PFSK-1 (cell line): ENCODE measurements around the gene ARHGAP42.

Experiments
- FOXP2 ChIP-seq: optimal IDR thresholded peaks from 2 replicates; pipeline ENCODE3; 2011; ENCODE audit warnings: borderline replicate concordance, control low read depth, inconsistent platforms; ENCODE audit not compliant: insufficient read depth; ENCODE audit errors: extremely low read length, extremely low read depth
- POLR2AphosphoS5 ChIP-seq: IDR thresholded peaks from 2 replicates; pipeline ENCODE4 v1.6.1; 2012; ENCODE audit warnings: low read depth, mild to moderate bottlenecking, control low read depth, low read length, moderate library complexity
- REST ChIP-seq, 2 experiments: IDR thresholded peaks; 2 replicates each; pipeline versions ENCODE4 v1.6.1 to v1.8.0; 2011 to 2012; ENCODE audit warnings: low read depth in 2 of 2, low read length in 2 of 2, control low read depth in 1 of 2, inconsistent platforms in 1 of 2, mild to moderate bottlenecking in 1 of 2, moderate library complexity in 1 of 2; ENCODE audit not compliant: insufficient read depth in 1 of 2
- SIN3A ChIP-seq: IDR thresholded peaks from 2 replicates; pipeline ENCODE4 v1.6.1; 2012; ENCODE audit warnings: mild to moderate bottlenecking, low read length, moderate library complexity, borderline replicate concordance; ENCODE audit not compliant: insufficient read depth
- TAF1 ChIP-seq: IDR thresholded peaks from 2 replicates; pipeline ENCODE4 v1.6.1; 2012; ENCODE audit warnings: low read length, control low read depth, borderline replicate concordance; ENCODE audit not compliant: insufficient read depth

The ARHGAP42 gene

GRCh38 chr11:100793525-100793924, 106.4 kb downstream of the ARHGAP42 start:
- TF ChIP-seq TAF1 (no peak), REST (IDR thresholded peaks at IDR 0.05; ENCODE audit: insufficient read depth in 1 of 2, low read depth in 2 of 2, low read length in 2 of 2) (no peak), FOXP2 (no peak), POLR2AphosphoS5 (no peak), SIN3A (no peak)

- TF ChIP-seq POLR2AphosphoS5 (no peak), SIN3A (no peak), FOXP2 (no peak), REST (IDR thresholded peaks at IDR 0.05; ENCODE audit: insufficient read depth in 1 of 2, low read depth in 2 of 2, low read length in 2 of 2) (no peak), TAF1 (no peak)
Measured at GRCh38 chr11:100794446-100794845, 107.4 kb downstream of the ARHGAP42 start.

GRCh38 chr11:100799445-100799844, 112.4 kb downstream of the ARHGAP42 start:
- no peak for TF ChIP-seq FOXP2
- TF ChIP-seq TAF1: no peak

- no peak for TF ChIP-seq POLR2AphosphoS5
- no peak for TF ChIP-seq REST (IDR thresholded peaks at IDR 0.05; ENCODE audit: insufficient read depth in 1 of 2, low read depth in 2 of 2, low read length in 2 of 2)
- no peak for TF ChIP-seq SIN3A
Measured at GRCh38 chr11:100800202-100800601, 113.1 kb downstream of the ARHGAP42 start.

- TF ChIP-seq FOXP2: no peak
- TF ChIP-seq TAF1: no peak
- TF ChIP-seq POLR2AphosphoS5: no peak
- no peak for TF ChIP-seq SIN3A
- no peak for TF ChIP-seq REST (IDR thresholded peaks at IDR 0.05; ENCODE audit: insufficient read depth in 1 of 2, low read depth in 2 of 2, low read length in 2 of 2)
Measured at GRCh38 chr11:100801225-100801999, 114.3 kb downstream of the ARHGAP42 start.
